ENCODE data around the gene XKR8.

The XKR8 gene

GRCh38 chr1:27956761-27957160 lies 3.0 kb upstream of the XKR8 start:
- DNase-seq (ENCODE audit: low read depth, low spot score): no peak

DNA sequence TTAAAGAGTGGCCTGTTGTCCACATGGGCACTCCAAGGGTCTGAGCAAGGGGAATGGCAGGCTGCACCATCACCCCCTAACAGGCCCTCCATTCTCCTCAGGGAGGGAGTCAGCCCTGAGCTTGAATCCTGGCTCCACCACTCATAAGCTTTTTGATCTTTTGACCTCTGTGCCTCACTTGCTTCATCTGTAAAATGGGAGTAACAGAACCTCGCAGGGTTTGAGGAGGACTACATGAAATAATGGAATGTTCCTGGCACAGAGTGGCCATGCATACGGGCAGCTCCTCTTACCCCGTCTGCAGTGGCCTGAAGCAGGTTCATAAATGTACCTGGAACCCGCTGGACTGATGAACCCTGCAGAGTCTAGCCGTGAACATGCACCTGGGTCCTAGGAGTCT lies 2.1 kb upstream of the XKR8 start:
- DNase-seq (ENCODE audit: low read depth, low spot score): no peak

- no peak for DNase-seq (ENCODE audit: low read depth, low spot score)
These were observed 1.3 kb upstream of the XKR8 start for GRCh38 chr1:27958513-27958912.

GRCh38 chr1:27960762-27961645 lies 1.2 kb downstream of the XKR8 start:
- no peak for DNase-seq (ENCODE audit: low read depth, low spot score)

DNA sequence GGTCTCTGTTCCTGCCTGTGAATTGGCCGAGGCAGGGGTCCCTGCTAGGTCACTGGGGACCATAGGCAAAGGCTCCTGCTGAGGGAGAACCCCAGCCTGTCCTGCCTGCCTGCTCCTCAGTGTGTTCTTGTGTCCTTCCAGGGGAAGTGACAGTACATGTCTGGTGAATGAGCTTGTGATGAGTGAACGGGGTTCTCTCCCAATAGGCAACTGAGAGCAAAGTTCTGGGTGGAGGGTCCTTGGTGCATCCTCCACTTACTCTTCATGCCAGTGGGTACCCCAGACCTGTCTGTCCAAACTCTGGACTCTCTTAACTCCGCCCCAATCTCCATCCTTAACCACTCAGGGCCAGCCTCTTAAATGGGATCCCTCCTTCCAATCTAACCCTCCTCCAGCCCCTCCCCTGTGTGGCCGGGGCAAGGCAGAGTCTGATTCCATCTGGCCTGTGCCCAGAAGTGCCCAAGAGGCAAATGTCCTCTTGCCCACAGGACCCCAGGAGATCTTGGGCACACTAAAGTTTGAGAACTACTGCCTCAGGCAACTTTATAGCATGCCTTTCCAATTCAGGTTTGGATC lies 2.0 kb downstream of the XKR8 start:
- DNase-seq (ENCODE audit: low read depth, low spot score): no peak

DNA sequence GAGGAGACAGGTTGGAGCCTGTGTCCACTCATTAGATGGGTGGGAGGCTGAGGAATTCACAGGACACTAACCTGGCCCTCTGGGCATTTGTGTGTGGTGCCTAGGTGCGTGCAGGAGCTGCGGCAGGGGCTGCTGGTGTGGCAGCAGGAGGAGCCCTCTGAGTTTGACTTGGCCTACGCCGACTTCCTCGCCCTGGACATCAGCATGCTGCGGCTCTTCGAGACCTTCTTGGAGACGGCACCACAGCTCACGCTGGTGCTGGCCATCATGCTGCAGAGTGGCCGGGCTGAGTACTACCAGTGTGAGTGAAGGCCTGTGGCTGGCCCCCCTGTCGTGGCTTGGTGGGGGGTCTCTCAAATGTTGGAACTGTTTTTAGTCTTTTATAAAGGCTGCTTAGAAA lies 3.6 kb downstream of the XKR8 start:
- DNase-seq (ENCODE audit: low read depth, low spot score): no peak

DNA sequence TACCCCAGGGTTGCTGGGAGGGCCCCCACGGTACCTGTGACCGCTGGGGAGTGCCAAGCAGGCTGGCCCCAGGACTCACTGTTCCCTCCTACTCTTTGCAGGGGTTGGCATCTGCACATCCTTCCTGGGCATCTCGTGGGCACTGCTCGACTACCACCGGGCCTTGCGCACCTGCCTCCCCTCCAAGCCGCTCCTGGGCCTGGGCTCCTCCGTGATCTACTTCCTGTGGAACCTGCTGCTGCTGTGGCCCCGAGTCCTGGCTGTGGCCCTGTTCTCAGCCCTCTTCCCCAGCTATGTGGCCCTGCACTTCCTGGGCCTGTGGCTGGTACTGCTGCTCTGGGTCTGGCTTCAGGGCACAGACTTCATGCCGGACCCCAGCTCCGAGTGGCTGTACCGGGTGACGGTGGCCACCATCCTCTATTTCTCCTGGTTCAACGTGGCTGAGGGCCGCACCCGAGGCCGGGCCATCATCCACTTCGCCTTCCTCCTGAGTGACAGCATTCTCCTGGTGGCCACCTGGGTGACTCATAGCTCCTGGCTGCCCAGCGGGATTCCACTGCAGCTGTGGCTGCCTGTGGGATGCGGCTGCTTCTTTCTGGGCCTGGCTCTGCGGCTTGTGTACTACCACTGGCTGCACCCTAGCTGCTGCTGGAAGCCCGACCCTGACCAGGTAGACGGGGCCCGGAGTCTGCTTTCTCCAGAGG lies 6.8 kb downstream of the XKR8 start:
- DNase-seq (ENCODE audit: low read depth, low spot score): no peak

DNA sequence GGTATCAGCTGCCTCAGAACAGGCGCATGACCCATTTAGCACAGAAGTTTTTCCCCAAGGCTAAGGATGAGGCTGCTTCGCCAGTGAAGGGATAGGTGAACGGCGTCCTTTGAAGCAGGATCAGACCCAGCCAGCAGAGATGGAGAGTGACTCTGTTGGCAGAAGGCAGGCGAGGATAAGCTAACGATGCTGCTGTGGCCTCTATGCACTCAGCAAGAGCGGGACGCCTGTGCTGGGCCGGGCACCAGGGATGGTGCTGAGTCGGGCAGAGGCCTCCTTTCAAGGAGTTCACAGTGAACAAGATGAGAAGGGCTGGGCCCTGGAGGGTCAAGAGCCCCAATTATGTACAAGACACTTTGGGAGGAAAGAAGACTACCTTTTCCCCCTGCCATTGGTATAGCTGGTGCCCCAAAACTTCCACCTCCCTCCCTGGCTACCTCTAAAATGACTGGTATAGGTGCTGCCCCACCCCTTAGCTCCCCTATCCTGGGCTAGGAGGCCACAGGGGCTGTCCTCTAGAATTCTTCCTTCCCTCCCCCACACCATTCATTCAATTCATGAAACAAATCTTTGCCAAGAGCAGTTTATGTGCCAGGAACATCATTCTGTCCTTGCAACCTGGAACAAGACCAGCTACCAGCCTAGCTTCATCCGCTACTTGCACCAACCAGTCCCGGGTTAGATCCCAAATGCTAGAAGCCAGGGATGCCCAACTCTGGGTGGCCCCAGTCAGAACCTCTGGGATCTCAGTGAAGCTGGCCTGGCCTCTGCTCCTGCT lies 7.5 kb downstream of the XKR8 start:
- DNase-seq (ENCODE audit: low read depth, low spot score): no peak

- no peak for DNase-seq (ENCODE audit: low read depth, low spot score)
These were observed 8.2 kb downstream of the XKR8 start for GRCh38 chr1:27967884-27968466.

DNA sequence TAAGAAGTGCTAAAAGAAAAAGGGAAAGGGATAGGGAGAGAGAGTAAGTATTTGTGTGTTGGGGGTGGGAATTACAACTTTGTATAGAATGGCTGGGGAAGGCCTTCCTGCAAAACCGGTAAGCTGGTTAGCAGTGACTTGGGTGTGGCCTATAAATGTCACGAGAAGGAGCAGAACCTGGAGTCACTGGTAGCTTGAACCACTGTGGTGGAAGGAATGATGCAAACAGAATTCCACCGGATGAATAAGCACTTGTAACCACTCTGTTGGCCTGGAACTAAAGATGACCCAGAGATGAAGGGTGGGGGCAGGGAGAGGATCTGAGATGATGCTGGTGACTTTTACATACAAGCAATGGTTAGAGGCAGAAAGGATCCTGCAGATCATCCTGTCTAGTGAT lies 8.9 kb downstream of the XKR8 start:
- DNase-seq (ENCODE audit: low read depth, low spot score): no peak

GRCh38 chr1:27970401-27970800 lies 10.6 kb downstream of the XKR8 start:
- DNase-seq (ENCODE audit: low read depth, low spot score): no peak

GRCh38 chr1:27971674-27972073 lies 11.9 kb downstream of the XKR8 start:
- DNase-seq (ENCODE audit: low read depth, low spot score): no peak

DNA sequence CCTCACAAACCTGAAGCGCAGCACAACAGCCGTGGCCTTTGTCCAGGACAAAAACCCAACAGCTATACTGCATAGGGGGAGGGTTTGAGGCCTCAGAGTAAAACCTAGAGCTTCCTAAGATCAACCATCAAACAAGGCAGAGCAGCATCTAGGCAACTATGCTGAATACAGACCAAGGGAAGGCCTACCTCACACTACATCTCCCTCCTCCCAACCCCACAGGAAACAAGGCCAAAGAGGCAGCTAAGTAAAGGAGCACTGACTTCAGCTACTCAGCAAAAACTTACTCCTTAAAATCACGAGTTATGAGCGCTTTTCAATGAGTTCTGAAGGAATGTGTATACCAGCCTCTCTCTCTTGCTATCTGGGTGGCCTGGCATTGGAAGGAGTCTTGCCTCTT lies 12.4 kb downstream of the XKR8 start:
- DNase-seq (ENCODE audit: low read depth, low spot score): no peak

DNA sequence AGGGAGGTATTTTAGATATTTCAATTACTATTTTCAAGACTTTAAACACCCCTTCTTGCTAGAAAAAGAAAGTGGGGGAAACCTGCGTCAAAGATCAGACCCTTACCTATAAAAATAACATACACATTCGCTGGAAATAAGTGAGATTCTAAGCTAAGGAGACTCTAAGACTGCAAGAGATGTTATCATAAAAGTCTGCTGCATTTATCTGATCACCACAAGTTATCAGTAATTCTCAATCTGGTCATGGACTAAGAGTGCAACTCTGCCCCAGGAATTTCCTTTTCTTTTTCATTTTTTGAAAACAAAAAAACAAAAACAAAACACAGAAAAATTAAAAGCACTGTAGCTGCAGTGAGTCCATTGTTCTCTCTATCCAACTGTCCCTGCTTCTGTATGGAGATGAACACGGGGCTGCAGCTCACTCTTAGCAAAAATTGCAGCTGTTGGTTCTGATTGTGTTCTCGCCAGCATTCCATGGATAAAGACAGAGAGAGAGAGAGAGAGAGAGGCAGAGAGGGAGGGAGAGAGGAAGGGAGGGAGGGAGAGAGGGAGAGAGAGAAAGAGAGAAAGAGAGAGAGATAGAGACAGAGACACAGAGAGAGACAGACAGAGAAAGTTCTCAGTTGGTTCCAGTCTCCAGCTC lies 14.1 kb downstream of the XKR8 start:
- DNase-seq (ENCODE audit: low read depth, low spot score): no peak

DNA sequence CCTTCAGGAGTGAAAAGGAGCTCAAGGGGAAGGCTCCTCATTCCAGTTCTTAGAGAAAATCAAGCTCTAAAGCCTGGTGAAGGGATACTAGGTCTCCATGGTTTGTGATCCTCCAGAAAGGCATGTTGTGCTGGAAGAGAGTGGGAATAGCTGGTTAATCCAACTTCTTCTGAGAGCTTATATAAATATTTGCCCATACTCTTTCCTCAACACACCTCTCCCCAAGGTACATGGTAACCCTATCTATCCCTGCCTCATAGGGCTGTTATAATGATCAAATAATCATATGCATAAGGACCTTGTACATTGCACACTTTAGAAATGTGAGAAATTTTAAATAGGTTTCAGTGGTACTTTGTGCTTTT lies 14.6 kb downstream of the XKR8 start:
- no peak for DNase-seq (ENCODE audit: low read depth, low spot score)

- DNase-seq (ENCODE audit: low read depth, low spot score): no peak
These were observed 19.5 kb downstream of the XKR8 start for GRCh38 chr1:27979151-27979858.

DNA sequence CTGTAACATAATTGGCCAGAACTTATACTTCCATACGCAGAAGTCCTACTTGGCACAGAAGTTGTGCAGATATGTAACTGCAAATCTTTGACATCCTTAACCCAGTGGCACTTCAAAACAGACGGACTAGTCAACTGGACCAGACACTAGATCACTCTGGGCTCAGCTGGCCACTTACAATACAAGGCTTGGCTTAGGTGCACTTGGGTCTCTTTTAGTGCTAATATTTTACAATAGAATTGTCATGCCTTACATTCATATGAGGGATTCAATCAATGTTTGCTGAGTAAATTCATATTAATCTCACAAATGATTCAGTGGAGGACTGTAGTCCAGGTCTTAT lies 20.1 kb downstream of the XKR8 start:
- no peak for DNase-seq (ENCODE audit: low read depth, low spot score)

- DNase-seq (ENCODE audit: low read depth, low spot score): no peak
These were observed 20.6 kb downstream of the XKR8 start for GRCh38 chr1:27980216-27980845.

DNA sequence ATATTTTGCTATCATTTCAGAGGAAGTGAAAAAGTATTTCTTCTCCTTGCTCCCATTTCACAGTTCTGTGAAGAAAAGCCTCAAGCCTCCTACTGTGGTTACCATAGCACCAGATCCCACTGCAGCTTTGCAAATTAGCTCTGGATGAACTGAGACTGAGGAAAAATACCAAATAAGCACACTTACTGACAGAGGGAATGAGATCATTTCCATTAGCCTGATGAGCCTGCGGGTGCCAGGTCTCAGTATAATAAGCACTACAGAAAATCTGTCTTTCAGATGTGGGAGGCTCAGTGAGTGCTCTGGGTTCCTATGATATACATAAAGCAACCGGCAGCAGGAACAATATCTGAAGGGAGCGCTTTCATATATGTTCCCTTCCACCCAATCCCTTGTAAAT lies 21.4 kb downstream of the XKR8 start:
- no peak for DNase-seq (ENCODE audit: low read depth, low spot score)

- no peak for DNase-seq (ENCODE audit: low read depth, low spot score)
These were observed 31.3 kb downstream of the XKR8 start for GRCh38 chr1:27990920-27991537.
